Tibial artery (tissue), 4 donors: Measurements from ENCODE around the gene ACSM2A.
"Not testable (repeated sequence)": the region's sequence is repeated elsewhere in the genome, so short reads cannot be mapped to it uniquely, and the experiment has no call there.

Experiments used
- DNase-seq, 2 donors: peaks; one replicate each; pipeline ENCODE4 v3.0.0-alpha.2; 2019
- H3K27ac ChIP-seq, 2 donors: fragments of 200-600 bp; sonication (generic) in 1 of 2; 1 replicate in 1 of 2; 2 replicates in 1 of 2; pipeline ENCODE4 v1.5.1; 2018 to 2019; ENCODE audit warnings: mild to moderate bottlenecking in 1 of 2
- H3K27me3 ChIP-seq, 2 donors: fragments of 200-600 bp; sonication (generic) in 1 of 2; one replicate each; pipeline versions ENCODE4 v1.5.1 to v1.6.0; 2016 to 2019
- H3K36me3 ChIP-seq, 3 donors: fragments of 200-600 bp; sonication (generic) in 2 of 3; one replicate each; pipeline ENCODE4 v1.5.1; 2016 to 2019; ENCODE audit warnings: mild to moderate bottlenecking in 2 of 3
- H3K4me1 ChIP-seq, 4 donors: fragments of 200-600 bp; sonication (generic) in 2 of 4; 1 replicate in 3 of 4; 2 replicates in 1 of 4; pipeline ENCODE4 v1.5.1; 2016 to 2019
- H3K4me3 ChIP-seq, 2 donors: fragments of 200-600 bp; sonication (generic) in 1 of 2; 1 replicate in 1 of 2; 2 replicates in 1 of 2; pipeline ENCODE4 v1.5.1; 2018 to 2019; ENCODE audit warnings: mild to moderate bottlenecking in 2 of 2
- H3K9me3 ChIP-seq, 3 donors: fragments of 200-600 bp; sonication (generic) in 1 of 3; one replicate each; pipeline ENCODE4 v1.5.1; 2016 to 2019
- intact Hi-C: fragments of 100-400 bp; cut with DNase I; formaldehyde crosslinking; loops from one replicate; pipeline ENCODE4 v1.15.0; 2023; ENCODE audit warnings: low total_unique reads
- TF ChIP-seq, protein P1 (sequence below), 2 experiments: fragments of 200-600 bp in 1 of 2; fragments of 450-650 bp in 1 of 2; IDR thresholded peaks; one replicate each; pipeline ENCODE4 v1.5.1; 2017 to 2019; ENCODE audit warnings: antibody characterized with exemption in 2 of 2, mild to moderate bottlenecking in 1 of 2, moderate library complexity in 1 of 2

Gene ACSM2A

DNA sequence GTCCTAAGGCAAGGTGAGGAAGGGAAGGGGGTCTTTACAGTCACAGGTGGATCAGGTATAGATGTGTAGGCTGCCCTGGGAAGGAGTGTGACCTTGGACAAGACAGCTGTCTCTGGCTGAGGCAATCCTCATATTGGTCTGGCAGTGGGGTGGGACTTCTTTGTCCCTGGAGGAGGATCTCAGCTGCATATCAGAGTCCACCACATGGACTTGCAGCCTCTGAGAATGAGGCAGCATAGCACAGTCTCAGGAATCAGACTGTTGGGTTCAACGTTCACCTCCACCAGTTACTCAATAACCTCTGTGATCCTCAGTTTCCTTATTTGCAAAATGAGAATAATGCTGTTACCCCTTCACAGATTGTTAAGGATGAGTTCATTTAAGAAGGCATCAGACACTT lies 33.4 kb downstream of the ACSM2A start:
- DNase-seq, result no peak
- Histone ChIP-seq H3K27me3 (no peaks in the 10 kb centered on the region), H3K4me1 (no peaks in the 10 kb centered on the region), H3K9me3 (no peaks in the 10 kb centered on the region), H3K4me3 (no peak overlapping the region), H3K36me3 (no peaks in the 10 kb centered on the region), H3K27ac (no peak overlapping the region)
- TF ChIP-seq, protein P1, sequence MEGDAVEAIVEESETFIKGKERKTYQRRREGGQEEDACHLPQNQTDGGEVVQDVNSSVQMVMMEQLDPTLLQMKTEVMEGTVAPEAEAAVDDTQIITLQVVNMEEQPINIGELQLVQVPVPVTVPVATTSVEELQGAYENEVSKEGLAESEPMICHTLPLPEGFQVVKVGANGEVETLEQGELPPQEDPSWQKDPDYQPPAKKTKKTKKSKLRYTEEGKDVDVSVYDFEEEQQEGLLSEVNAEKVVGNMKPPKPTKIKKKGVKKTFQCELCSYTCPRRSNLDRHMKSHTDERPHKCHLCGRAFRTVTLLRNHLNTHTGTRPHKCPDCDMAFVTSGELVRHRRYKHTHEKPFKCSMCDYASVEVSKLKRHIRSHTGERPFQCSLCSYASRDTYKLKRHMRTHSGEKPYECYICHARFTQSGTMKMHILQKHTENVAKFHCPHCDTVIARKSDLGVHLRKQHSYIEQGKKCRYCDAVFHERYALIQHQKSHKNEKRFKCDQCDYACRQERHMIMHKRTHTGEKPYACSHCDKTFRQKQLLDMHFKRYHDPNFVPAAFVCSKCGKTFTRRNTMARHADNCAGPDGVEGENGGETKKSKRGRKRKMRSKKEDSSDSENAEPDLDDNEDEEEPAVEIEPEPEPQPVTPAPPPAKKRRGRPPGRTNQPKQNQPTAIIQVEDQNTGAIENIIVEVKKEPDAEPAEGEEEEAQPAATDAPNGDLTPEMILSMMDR (IDR thresholded peaks at IDR 0.05), result no peak
- intact Hi-C loops, result no loop called here

DNA sequence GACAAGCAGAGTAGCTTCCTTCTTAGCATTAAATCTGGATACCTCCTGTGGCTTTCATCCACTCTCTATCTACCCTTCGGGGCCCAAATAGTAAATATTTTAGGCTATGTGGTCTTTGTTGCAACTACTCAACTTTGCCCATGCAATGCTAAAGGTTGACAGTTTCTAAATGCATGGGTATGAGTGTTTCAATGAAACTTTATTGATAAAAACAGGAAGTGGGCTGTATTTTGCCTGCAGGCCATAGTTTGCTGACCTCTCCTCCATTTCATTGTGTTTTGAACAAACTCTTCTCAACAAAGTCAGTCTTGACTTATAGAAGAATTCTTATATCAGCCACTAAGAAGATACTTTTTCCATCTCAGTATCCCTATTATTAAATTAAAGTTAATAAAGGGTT lies 34.1 kb downstream of the ACSM2A start:
- no peak for DNase-seq
- Histone ChIP-seq H3K4me3 (no peak overlapping the region), H3K9me3 (no peaks in the 10 kb centered on the region), H3K4me1 (no peaks in the 10 kb centered on the region), H3K27me3 (no peaks in the 10 kb centered on the region), H3K36me3 (no peaks in the 10 kb centered on the region), H3K27ac (no peak overlapping the region)
- intact Hi-C loops, result no loop called here
- TF ChIP-seq, protein P1 (IDR thresholded peaks at IDR 0.05), result no peak

DNA sequence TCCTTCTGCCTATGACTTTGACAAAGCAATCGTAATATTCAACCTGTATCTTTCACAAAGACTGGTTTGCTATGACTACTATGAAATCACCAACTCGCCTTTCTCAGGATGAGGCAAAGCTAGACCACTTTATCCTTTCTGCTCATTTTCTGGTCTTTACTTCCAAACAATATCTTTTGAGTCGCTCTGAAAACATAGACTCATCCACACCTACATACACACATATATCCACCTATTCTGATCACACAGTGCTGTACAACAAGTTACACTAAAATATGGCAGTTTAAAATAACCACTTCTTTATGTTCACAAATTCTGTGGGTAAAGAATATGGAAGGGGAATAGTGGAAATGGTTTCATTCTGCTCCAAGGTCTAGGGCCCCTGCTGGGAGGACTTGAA lies 39.7 kb downstream of the ACSM2A start:
- H3K27me3 ChIP-seq, intact Hi-C loops, H3K9me3 ChIP-seq, H3K4me3 ChIP-seq, H3K27ac ChIP-seq, H3K36me3 ChIP-seq, H3K4me1 ChIP-seq, DNase-seq: not testable (repeated sequence)

DNA sequence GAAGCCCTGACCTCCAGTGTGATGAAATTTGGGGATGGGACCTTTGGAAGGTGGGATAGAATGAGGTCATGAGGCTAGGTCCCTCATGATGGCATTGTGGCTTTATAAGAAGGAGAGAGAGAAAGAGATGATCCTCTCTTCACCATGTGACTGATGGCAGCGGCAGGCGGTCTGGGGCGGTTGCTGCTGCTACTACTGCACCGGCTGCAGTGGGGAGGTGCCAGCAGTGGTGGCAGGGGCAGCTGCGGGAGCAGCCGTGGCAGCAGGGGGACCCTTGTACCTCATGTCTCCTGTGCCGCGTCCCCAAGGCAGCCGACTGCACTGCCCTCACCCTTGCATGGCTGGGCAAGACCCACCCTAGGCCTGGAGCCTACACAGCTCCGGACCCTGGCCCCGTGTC lies 40.1 kb downstream of the ACSM2A start:
- H3K27me3 ChIP-seq, DNase-seq, H3K36me3 ChIP-seq, H3K9me3 ChIP-seq, H3K27ac ChIP-seq, H3K4me1 ChIP-seq, intact Hi-C loops, H3K4me3 ChIP-seq: not testable (repeated sequence)

DNA sequence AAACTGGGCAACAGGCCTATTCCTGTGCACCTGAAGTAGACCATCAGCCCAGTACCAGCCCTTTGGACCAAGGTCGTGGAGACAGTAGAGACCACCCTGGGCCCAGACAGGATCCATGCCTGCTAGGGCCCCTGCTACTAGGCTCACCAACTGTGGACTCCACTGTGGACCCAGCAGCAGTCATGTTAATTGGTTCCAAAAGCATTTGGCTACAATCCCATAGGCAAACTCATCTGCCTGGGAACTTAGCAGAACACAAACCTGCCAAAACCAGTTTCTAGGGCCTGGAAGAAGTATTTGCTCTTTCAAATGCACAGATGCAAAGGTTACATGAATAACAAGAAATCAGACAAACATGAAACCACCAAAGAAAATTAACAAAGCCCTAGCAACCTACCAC lies 53.1 kb downstream of the ACSM2A start:
- no peak overlapping the region for H3K27ac ChIP-seq
- DNase-seq, result no peak
- no peaks in the 10 kb centered on the region for H3K36me3 ChIP-seq
- H3K4me1 ChIP-seq, result no peaks in the 10 kb centered on the region
- TF ChIP-seq, protein P1 (IDR thresholded peaks at IDR 0.05), result no peak
- intact Hi-C loops, result no loop called here
- peaks cover 0 to 7% (median 0%) of the 10 kb centered on the region in 3 donors for H3K9me3 ChIP-seq
- no peaks in the 10 kb centered on the region for H3K27me3 ChIP-seq
- no peak overlapping the region for H3K4me3 ChIP-seq

DNA sequence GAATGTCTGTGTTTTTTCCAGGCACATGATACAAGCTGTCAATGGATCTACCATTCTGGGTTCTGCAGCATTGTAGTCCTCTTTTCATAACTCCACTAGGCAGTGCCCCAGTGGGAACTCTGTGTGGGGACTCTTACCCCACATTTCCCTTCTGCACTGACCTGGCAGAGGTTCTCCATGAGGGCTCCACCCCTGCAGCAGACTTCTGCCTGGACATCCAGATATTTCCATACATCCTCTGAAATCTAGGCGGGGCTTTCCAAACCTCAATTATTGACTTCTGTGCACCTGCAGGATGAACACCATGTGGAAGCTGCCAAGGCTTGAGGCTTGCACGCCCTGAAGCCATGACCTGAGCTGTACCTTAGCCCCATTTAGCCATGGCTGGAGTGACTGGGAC lies 56.0 kb downstream of the ACSM2A start:
- Histone ChIP-seq H3K9me3 (peaks cover 0 to 7% (median 0%) of the 10 kb centered on the region in 3 donors), H3K4me1 (no peaks in the 10 kb centered on the region), H3K27ac (no peak overlapping the region), H3K27me3 (no peaks in the 10 kb centered on the region), H3K4me3 (no peak overlapping the region), H3K36me3 (no peaks in the 10 kb centered on the region)
- TF ChIP-seq, protein P1 (IDR thresholded peaks at IDR 0.05), result no peak
- intact Hi-C loops, result no loop called here
- DNase-seq, result no peak

DNA sequence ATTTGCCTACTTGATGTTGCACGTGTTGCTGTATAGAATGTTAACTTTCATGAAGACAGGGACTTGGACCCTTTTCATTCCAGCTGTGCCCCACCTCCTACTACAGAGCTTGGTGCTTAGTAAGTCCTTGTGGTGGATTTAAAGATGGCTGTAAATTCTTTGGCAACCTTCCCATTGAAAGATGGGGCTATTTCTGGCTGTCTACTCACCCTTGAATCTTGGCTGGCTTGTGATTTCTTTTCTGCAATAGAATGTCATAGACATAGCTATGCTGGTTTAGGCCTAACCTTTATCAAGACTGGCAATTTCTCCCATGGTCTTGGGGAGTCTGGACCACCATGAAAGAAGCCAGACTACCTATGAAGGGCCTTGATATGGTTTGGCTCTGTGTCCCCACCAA lies 59.0 kb downstream of the ACSM2A start:
- Histone ChIP-seq H3K27me3 (no peaks in the 10 kb centered on the region), H3K9me3 (peaks cover 0 to 7% (median 0%) of the 10 kb centered on the region in 3 donors), H3K4me1 (no peaks in the 10 kb centered on the region), H3K36me3 (no peaks in the 10 kb centered on the region), H3K27ac (no peak overlapping the region), H3K4me3 (no peak overlapping the region)
- no peak for DNase-seq
- TF ChIP-seq, protein P1 (IDR thresholded peaks at IDR 0.05), result no peak
- intact Hi-C loops, result no loop called here
